ENCODE results near the gene GSTM4. TPM values are rescaled to one million over a fixed set of nuclear protein-coding genes. Genes with fewer than 3 reads are reported as not detected.
"Not testable (repeated sequence)": the region's sequence is repeated elsewhere in the genome, so short reads cannot be mapped to it uniquely, and the experiment has no call there.

Gene GSTM4
- total and polyA plus RNA-seq, 2 donors (not counting 1 experiment from before 2014, with no cell fraction given), result 28.6 to 56.5 TPM

GRCh38 chr1:109705411-109705810, 49.5 kb downstream of the GSTM4 start:
- no peak for TF ChIP-seq EZH2 (IDR thresholded peaks at IDR 0.05; ENCODE audit: borderline replicate concordance, insufficient read depth, low read depth, low read length, poor library complexity, severe bottlenecking)
- no peak for TF ChIP-seq CTCF (IDR thresholded peaks at IDR 0.05)

GRCh38 chr1:109708949-109709348, 53.0 kb downstream of the GSTM4 start:
- H3K79me2 ChIP-seq (ENCODE audit: control insufficient read depth, insufficient read depth, low read length); intact Hi-C loops (cut with micrococcal nuclease); H3K4me1 Mint-ChIP-seq; H3K27ac ChIP-seq (ENCODE audit: low read length in 2 of 2); H3K27ac Mint-ChIP-seq; POLR2A ChIA-PET; H3K4me3 ChIP-seq (ENCODE audit: control extremely low read depth in 1 of 5, extremely low read depth in 1 of 5, insufficient read depth in 1 of 5, low read depth in 2 of 5, low read length in 4 of 5); H4K20me1 ChIP-seq (ENCODE audit: control insufficient read depth, insufficient read depth, low read length, poor library complexity, severe bottlenecking); H2AFZ ChIP-seq (ENCODE audit: insufficient read depth, low read depth, low read length, poor library complexity, severe bottlenecking); H3K4me3 Mint-ChIP-seq; H3K27me3 Mint-ChIP-seq; H3K36me3 ChIP-seq (replicated peaks in 1 of 2; ENCODE audit: control extremely low read depth in 1 of 2, control insufficient read depth in 1 of 2, extremely low read depth in 1 of 2, insufficient read depth in 2 of 2, low read length in 1 of 2); DNase-seq; H3K4me2 ChIP-seq (replicated peaks; ENCODE audit: low read depth, low read length, poor library complexity, severe bottlenecking); CTCF ChIA-PET; H3K27me3 ChIP-seq (replicated peaks in 1 of 4; ENCODE audit: control extremely low read depth in 1 of 4, control insufficient read depth in 3 of 4, insufficient read depth in 4 of 4, low read length in 3 of 4); H3K9ac ChIP-seq (ENCODE audit: low read length); H3K4me1 ChIP-seq (ENCODE audit: control insufficient read depth in 2 of 2, insufficient read depth in 2 of 2, low read length in 2 of 2); ATAC-seq (ENCODE audit: low read depth); H3K9me3 Mint-ChIP-seq (ENCODE audit: insufficient read depth): not testable (repeated sequence)
- H3K9me3 ChIP-seq (ENCODE audit: control extremely low read depth in 1 of 3, control insufficient read depth in 2 of 3, insufficient read depth in 1 of 3, low read length in 2 of 3), result peaks cover 0 to 16% (median 6%) of the 10 kb centered on the region in 3 donors
- 50% methylated on average over 2 of the region's 4 CpGs for WGBS (ENCODE audit: insufficient coverage)

More at GRCh38 chr1:109705411-109705810, 49.5 kb downstream of the GSTM4 start:
- Histone ChIP-seq H4K20me1 (ENCODE audit: control insufficient read depth, insufficient read depth, low read length, poor library complexity, severe bottlenecking) (no peaks in the 10 kb centered on the region), H3K4me2 (replicated peaks; ENCODE audit: low read depth, low read length, poor library complexity, severe bottlenecking) (no peak overlapping the region), H3K79me2 (ENCODE audit: control insufficient read depth, insufficient read depth, low read length) (no peaks in the 10 kb centered on the region), H3K9me3 (ENCODE audit: control extremely low read depth in 1 of 3, control insufficient read depth in 2 of 3, insufficient read depth in 1 of 3, low read length in 2 of 3) (peaks cover 0 to 15% (median 6%) of the 10 kb centered on the region in 3 donors), H2AFZ (ENCODE audit: insufficient read depth, low read depth, low read length, poor library complexity, severe bottlenecking) (no peak overlapping the region), H3K36me3 (replicated peaks in 1 of 2; ENCODE audit: control extremely low read depth in 1 of 2, control insufficient read depth in 1 of 2, extremely low read depth in 1 of 2, insufficient read depth in 2 of 2, low read length in 1 of 2) (no peaks in the 10 kb centered on the region), H3K4me3 (ENCODE audit: control extremely low read depth in 1 of 5, extremely low read depth in 1 of 5, insufficient read depth in 1 of 5, low read depth in 2 of 5, low read length in 4 of 5) (no peak overlapping the region), H3K9ac (ENCODE audit: low read length) (no peak overlapping the region), H3K27me3 (replicated peaks in 1 of 4; ENCODE audit: control extremely low read depth in 1 of 4, control insufficient read depth in 3 of 4, insufficient read depth in 4 of 4, low read length in 3 of 4) (no peaks in the 10 kb centered on the region), H3K27ac (ENCODE audit: low read length in 2 of 2) (no peak overlapping the region), H3K4me1 (ENCODE audit: control insufficient read depth in 2 of 2, insufficient read depth in 2 of 2, low read length in 2 of 2) (no peaks in the 10 kb centered on the region)
- intact Hi-C loops (cut with micrococcal nuclease), result no loop called here
- Mint-ChIP-seq H3K4me3 (no peak overlapping the region), H3K27me3 (peaks cover 4% of the 10 kb centered on the region), H3K27ac (no peak overlapping the region), H3K4me1 (no peaks in the 10 kb centered on the region), H3K9me3 (ENCODE audit: insufficient read depth) (peaks cover 3% of the 10 kb centered on the region)
- no peak for DNase-seq
- ChIA-PET POLR2A (no interaction called here), CTCF (interaction anchor here (0.9 to 1.2 kb wide), 2 partner anchors 64 to 65 kb away, joined by 3 read pairs; no protein-coding TSS in a partner anchor)
- WGBS (ENCODE audit: insufficient coverage), result 96% methylated on average over 4 of the region's 4 CpGs
- no peak for ATAC-seq (ENCODE audit: low read depth)

GRCh38 chr1:109709822-109710221, 53.9 kb downstream of the GSTM4 start:
- POLR2A ChIA-PET; H3K79me2 ChIP-seq (ENCODE audit: control insufficient read depth, insufficient read depth, low read length); DNase-seq: not testable (repeated sequence)

More at GRCh38 chr1:109709822-109710221, 53.9 kb downstream of the GSTM4 start:
- H3K27me3 Mint-ChIP-seq, result peaks cover 15% of the 10 kb centered on the region
- ATAC-seq (ENCODE audit: low read depth); H3K9ac ChIP-seq (ENCODE audit: low read length); CTCF ChIA-PET; H3K27ac ChIP-seq (ENCODE audit: low read length in 2 of 2); intact Hi-C loops (cut with micrococcal nuclease); H3K4me3 Mint-ChIP-seq; H3K36me3 ChIP-seq (replicated peaks in 1 of 2; ENCODE audit: control extremely low read depth in 1 of 2, control insufficient read depth in 1 of 2, extremely low read depth in 1 of 2, insufficient read depth in 2 of 2, low read length in 1 of 2); H3K9me3 Mint-ChIP-seq (ENCODE audit: insufficient read depth); H3K4me1 ChIP-seq (ENCODE audit: control insufficient read depth in 2 of 2, insufficient read depth in 2 of 2, low read length in 2 of 2); H3K27me3 ChIP-seq (replicated peaks in 1 of 4; ENCODE audit: control extremely low read depth in 1 of 4, control insufficient read depth in 3 of 4, insufficient read depth in 4 of 4, low read length in 3 of 4); H3K27ac Mint-ChIP-seq; H3K4me1 Mint-ChIP-seq; H2AFZ ChIP-seq (ENCODE audit: insufficient read depth, low read depth, low read length, poor library complexity, severe bottlenecking); H3K4me2 ChIP-seq (replicated peaks; ENCODE audit: low read depth, low read length, poor library complexity, severe bottlenecking); H3K4me3 ChIP-seq (ENCODE audit: control extremely low read depth in 1 of 5, extremely low read depth in 1 of 5, insufficient read depth in 1 of 5, low read depth in 2 of 5, low read length in 4 of 5); H4K20me1 ChIP-seq (ENCODE audit: control insufficient read depth, insufficient read depth, low read length, poor library complexity, severe bottlenecking): not testable (repeated sequence)
- peaks cover 0 to 13% (median 6%) of the 10 kb centered on the region in 3 donors for H3K9me3 ChIP-seq (ENCODE audit: control extremely low read depth in 1 of 3, control insufficient read depth in 2 of 3, insufficient read depth in 1 of 3, low read length in 2 of 3)

All from B cell (primary cell).